Uterine smooth muscle cell (primary cell): ENCODE data around the gene CHRM3. TPM values are rescaled to one million over a fixed set of nuclear protein-coding genes. Genes with fewer than 3 reads are reported as not detected.

Source experiments
- total RNA-seq: library from RNA; depleted of rRNA; stranded (reverse); fragments of >200 nt; gene quantifications from 2 replicates; pipeline ENCODE4 v1.2.3, GENCODE V29; 2014

Gene CHRM3
- 0.11 TPM in 1 of 2 replicates, not detected in the other for total RNA-seq

GRCh38 chr1:239386453-239387303 is at the start of gene CHRM3:
CHRM3 (plus strand) TSS chr1:239386568; CDS start chr1:239907452, 520,884 bp downstream.

